HG03097 (cell line): Measurements from ENCODE around the gene YAP1.
"Not testable (repeated sequence)": the region's sequence is repeated elsewhere in the genome, so short reads cannot be mapped to it uniquely, and the experiment has no call there.

ENCODE experiments used
- ATAC-seq: cut with Tn5 transposase; IDR thresholded peaks from one replicate; pipeline ENCODE4 v1.9.1; 2021; ENCODE audit not compliant: unreplicated experiment, low FRiP score

The YAP1 gene

DNA sequence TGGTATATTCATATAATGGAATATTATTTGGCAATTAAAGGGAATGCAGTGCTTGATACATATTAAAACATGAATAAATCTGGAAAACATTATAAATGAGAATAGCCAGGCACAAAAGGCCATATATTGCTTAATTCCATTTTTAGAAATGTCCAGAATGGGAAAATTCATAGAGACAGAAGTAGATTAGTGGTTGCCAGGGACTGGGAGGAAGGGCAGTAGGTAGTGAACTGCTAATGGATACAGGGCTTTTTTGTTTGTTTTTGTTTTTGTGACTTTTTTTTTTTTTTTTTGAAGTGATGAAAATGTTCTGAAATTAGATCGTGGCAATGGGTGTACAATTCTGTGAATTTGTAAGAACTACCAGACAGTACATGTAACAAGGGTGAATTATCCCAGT lies 86.1 kb downstream of the YAP1 start:
- ATAC-seq = no peak

DNA sequence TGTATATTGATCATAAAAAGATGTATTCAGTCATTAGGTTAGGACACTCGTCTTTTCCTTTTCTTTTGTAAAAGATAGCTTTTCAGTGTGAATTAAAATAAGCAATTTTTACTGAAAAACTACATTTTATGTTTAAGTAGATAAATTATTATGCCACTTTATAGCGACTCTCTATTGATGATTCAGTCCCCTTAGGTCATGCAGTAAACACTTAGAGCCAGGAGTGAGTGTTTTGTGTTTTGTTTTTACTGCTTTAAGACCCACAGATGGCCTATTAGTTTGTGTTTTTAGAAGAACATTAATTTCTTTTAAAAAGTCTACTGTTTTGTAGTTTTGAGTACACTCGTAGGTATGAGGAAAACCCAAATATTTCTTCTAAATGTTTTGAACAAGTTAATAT lies 86.6 kb downstream of the YAP1 start:
- ATAC-seq = no peak

DNA sequence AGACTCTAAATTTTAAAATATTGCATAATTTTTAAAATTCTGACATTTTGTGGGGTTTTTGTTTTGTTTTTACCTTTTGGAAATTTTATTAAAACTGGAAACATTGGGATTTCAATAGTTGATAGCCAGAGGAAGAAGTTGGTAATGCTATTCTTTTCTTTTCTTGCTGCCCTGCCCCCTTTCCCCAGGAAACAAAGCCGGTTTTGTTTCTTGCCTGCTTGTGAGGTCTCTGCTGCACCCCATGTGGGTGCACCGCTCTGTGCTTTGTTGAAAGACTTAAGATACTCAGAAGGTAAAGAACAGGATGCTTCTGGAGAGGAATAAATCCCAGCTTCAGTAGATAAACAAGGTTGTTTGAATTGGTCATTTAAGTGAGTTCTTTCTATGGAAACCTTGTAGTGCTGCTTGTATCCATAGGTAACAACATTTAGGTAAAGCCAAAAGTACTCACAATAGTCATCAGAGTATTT lies 87.5 kb downstream of the YAP1 start:
- no peak for ATAC-seq

DNA sequence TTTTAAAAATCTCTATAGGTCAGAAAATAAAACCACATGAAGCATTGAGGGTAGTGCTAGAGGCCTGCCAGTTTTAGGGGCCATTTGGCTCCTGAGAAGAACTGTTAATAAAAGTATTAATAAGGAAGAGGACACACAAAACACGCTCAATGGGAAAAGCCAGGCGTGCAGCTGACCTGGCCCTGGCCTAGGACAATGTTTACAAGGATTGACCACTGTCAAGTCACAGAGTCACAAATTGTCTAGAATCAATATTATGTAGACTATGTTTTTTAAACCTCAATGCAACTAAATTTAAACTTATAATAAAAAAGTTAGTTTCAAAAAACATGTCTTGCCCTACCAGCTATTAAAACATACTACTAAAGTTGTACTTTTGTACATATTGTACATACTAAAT lies 89.4 kb downstream of the YAP1 start:
- ATAC-seq = no peak

DNA sequence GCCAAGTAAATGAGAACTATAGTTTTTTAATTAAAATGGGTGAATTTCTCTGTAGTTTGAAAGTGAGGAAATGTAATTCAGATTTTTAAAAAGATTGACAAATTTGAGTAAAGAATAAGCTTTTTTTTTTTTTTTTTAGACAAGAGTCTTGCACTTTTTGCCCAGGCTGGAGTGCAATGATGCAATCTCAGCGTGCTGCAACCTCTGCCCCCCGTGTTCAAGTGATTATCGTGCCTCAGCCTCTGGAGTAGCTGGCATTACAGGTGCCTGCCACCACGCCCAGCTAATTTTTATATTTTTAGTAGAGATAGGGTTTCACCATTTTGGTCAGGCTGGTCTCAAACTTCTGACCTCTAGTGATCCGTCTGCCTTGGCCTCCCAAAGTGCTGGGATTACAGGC lies 90.1 kb downstream of the YAP1 start:
- ATAC-seq = not testable (repeated sequence)

DNA sequence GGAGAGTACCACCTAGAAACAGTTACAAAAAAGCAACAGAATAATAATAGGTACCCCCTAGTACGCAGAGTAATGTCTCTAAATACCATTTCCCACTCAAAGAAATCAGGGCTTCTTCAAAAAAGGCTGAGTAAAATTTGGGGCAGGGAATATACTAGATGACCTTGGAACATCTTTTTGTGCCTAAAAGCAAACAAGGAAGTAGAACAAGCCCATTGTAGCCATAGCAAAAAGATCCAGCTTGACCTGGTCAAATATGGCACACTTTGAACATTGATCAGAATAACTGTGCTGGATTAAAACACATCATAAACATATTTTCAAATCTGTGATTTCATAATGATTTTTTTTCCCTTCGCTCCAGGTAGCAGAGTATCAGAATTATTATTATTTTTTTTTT lies 91.5 kb downstream of the YAP1 start:
- ATAC-seq = no peak

DNA sequence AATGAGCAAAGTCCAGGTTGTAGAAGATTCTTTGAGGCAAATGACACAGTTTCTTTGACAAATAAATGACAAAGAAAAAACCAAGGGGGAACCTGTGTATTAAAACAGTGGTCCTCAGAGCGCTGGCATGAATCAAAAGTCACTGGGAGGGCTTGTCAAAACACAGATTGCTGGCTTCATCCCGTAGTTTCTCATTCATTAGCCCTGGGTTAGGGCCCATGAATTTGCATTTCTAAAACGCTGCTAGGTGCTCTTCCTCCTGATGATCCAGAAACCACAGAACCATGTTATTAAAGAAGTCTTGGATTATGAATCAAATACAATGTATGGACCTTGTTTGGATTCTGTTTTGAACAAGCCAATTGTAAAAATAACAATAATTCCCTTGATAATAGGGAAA lies 92.7 kb downstream of the YAP1 start:
- no peak for ATAC-seq

DNA sequence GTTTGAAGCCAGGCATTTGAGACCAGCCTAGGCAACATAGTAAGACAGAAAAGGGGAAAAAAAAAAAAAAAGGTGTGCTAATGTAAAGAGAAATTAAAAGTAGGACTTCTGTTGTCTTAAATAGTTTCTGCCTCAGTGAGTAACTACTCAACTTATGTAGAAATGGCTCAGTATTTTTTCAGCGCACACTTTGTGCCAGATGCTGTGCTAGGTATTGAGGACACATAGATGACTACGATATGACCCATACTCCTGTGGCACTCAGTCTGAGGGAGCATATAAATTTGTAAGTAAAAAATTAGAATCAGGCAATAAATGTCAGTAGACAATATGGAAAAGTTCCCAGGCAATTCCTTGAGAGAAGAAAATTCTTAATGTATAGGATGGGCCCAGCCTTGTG lies 93.9 kb downstream of the YAP1 start:
- ATAC-seq = no peak

DNA sequence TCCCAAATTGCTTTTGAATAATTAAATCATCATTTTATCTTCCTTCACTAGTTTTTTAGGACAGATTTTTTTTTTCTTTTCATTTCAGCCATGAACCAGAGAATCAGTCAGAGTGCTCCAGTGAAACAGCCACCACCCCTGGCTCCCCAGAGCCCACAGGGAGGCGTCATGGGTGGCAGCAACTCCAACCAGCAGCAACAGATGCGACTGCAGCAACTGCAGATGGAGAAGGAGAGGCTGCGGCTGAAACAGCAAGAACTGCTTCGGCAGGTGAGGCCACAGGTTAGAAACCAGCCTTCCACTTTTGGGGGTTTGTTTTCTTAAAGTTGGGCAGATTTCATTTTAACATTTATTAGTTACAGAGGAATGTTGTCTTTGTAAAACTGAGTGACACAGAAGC lies 95.6 kb downstream of the YAP1 start:
- no peak for ATAC-seq

DNA sequence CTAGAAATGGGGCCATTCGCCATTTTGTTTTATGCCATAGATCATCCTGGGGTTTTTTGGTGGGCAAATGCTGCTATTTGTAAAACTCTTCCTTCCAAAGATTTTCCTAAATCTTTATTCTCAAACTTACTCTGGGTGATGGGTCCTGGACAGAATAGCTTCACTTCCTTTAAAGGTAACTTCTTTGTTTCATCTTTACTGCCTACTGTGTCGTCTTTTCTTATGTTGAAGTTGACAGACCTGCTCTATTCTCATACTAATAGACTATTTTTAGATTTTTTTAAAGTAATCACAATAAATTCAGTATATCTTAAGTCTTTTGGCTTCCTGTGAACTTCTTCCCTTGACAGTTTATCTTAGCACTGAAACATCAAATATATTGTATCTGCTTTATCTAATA lies 98.6 kb downstream of the YAP1 start:
- no peak for ATAC-seq

DNA sequence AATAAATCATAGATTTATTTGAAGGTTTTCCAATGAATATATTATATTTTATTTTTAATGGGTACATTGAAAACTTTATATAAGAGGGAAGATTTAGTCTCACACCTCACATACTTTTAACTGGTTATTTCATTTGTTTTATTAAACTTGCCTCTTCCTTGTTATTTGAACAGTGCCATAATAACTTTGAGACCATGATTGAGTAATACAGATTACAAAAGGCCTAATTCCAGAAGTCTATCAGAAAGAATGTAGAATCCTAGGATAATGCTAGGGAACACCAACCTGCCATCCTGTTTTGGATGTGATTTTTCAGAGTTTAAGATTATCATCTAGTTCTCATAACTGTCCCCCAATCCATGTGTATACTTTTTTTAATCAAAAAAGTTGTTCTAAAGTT lies 104.4 kb downstream of the YAP1 start:
- no peak for ATAC-seq

DNA sequence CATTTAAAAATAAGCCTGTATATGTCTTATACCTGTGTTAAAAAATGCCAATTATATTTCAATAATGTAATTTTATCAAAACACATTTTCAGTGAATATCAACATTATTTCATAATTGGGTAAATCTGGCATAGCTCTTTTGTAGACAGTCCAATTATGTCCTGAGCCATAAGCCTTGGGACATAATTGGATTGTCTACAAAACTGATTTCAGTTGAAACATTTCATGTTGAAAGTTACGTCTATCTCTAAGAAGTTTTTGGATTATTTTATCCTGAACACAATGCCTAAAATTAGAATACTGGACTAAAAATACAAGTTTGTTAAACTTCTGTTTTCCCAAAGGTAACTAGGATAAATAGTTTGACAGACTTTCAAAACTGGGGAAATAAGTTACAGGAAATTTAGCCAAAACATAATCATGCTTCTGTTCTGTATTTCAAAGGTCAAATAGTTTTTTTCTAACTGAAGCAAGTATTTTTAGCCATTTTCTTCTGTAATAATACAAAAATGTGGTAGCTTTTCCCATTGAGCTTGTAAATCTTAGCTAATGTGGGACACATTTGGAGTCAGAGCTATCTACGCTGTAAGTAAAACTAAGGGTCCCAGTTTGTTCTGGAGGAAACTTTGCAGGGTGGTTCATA lies 106.3 kb downstream of the YAP1 start:
- ATAC-seq = no peak

DNA sequence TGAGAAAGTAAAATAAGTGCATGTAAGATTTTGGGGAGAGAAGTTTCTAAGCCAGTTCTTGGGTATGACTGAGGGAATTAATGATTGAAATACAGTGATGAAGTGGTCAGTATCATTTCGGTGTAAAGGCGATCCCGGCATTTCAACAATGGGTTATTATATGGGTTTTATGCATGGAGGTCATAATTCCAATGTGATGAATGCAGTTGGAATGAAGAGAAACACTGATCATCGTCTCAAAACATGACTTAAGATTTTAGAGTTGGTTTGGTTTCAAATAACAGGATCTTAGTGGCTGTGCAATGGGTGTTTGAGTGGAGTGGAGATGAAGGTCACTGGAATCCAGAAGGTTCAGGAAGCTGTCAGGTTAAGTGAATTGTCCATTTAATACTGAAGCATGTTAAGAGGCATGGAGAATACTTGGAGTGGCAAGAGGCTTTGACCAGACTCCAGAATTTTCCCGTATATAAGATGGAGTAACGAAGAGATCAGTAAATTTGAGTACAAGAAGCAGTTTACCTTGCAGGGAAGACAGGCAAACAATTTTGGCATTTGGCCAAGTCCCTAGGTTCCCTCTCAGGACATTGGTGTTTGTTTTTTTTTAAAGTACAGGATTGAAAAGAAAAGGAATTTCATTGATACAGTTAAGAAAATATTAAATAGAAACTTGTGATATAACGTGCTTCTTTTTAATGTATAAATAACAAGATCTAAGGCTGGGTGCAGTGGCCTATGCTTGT lies 110.7 kb downstream of the YAP1 start:
- ATAC-seq = no peak

DNA sequence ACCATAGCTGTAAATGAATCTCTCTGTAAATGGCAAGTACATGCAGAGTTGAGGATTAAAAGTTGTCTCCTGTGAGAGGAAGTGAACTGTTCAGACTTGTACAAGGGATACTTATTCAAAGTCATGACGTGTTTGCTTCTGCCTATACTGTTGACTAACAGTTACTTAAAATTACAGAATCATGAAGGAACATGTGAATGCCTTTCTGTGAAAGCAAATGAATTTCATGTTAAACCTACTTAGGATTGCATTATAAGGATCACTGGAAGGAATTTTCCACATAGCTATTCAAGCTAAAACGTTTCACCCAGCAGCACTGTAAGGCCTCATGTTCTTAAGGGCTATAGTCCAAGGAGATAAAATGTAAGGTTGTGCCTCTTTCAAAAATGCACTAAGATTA lies 113.6 kb downstream of the YAP1 start:
- ATAC-seq = no peak

DNA sequence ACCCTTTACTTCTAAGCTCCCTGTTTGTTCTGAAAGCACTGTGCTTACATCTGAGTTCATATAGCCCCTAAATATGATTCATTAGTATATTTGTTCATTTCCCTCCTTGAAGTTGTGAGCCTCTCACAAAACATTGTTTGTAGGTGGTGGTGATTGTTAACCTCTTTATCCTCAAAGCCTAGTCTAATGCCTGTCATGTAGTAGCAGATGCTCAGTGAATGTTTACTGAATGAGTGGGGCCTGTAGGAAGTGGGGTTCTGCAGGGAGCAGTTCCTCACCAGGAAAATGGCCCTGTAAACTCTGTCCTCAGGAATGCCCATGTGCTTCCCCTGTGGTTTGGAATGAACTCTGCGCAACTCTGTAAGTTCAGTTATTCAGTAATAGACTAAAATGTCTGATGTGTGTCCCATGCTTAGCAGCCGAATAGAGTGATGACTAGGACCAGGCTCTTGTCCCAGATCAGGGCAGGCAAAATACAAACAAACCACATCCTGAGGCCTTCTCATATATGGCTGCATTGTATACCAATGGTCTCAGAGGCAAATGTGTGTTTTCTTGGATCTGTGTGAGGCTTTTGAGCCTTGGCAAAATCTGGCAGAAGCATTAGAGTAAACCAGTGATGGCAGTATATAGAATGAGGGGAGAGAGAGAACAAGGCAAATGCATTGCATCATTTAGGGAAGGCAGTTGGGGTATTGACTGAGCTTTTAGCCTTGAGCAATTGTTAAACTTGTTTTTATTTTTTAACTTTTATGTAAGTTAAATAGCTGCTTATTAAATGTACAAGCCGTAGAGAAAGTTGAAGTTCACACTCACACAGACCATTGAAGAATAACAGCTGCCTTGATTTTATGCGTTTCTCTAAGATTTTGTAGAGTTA lies 115.7 kb downstream of the YAP1 start:
- ATAC-seq = no peak

DNA sequence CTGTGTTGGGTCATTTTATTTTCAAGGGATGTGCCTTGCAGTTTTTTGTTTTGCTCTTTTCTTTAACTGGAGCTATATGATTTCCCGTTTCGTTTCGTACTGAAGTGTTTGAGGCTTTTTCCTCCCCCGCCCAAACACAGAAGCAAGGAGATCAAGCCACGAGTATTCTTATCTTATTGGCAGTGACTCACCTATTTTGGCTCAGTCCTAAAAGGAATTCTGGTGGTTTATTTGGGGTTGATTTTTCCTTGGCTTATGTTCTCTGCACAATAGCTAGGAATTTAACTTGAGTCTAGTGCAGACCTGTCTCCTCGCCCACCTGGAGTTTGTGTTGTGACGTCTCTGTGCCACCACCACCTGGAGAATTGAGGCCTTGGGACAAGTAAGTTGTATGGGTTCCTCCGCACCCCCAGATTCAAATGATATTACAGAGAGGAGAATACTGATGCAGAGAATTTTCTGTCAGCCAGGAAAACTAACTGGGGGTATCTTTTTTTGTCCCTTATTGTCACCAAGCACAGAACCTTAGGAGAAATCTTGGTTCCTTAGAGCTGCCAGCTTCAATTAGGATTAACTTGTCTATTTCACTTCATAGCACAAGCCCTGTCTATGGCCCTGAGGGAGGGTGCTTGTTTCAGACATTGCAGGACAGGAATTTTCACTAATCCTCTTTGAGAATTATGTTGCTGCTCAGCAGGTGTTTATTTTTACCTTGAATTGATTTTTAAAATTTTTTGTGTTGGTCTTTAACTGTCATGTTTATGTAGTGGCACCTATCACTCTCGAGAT lies 116.6 kb downstream of the YAP1 start:
- ATAC-seq = no peak

DNA sequence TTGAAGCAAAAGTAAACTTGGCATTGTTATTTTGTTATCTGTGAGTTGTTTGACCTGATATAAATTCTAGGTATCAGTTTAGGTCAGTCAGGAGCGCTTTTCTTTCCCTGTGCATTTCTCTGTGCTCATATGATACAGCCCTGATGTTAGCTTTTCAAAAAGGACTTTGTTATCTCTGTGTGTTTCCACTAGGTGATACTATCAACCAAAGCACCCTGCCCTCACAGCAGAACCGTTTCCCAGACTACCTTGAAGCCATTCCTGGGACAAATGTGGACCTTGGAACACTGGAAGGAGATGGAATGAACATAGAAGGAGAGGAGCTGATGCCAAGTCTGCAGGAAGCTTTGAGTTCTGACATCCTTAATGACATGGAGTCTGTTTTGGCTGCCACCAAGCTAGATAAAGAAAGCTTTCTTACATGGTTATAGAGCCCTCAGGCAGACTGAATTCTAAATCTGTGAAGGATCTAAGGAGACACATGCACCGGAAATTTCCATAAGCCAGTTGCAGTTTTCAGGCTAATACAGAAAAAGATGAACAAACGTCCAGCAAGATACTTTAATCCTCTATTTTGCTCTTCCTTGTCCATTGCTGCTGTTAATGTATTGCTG lies 119.4 kb downstream of the YAP1 start:
- ATAC-seq = no peak

DNA sequence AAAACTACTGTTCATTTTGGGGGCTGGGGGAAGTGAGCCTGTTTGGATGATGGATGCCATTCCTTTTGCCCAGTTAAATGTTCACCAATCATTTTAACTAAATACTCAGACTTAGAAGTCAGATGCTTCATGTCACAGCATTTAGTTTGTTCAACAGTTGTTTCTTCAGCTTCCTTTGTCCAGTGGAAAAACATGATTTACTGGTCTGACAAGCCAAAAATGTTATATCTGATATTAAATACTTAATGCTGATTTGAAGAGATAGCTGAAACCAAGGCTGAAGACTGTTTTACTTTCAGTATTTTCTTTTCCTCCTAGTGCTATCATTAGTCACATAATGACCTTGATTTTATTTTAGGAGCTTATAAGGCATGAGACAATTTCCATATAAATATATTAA lies 119.9 kb downstream of the YAP1 start:
- ATAC-seq = no peak

DNA sequence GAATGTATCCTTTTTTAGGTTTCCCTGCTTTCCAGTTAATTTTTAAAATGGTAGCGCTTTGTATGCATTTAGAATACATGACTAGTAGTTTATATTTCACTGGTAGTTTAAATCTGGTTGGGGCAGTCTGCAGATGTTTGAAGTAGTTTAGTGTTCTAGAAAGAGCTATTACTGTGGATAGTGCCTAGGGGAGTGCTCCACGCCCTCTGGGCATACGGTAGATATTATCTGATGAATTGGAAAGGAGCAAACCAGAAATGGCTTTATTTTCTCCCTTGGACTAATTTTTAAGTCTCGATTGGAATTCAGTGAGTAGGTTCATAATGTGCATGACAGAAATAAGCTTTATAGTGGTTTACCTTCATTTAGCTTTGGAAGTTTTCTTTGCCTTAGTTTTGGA lies 120.7 kb downstream of the YAP1 start:
- ATAC-seq = no peak

DNA sequence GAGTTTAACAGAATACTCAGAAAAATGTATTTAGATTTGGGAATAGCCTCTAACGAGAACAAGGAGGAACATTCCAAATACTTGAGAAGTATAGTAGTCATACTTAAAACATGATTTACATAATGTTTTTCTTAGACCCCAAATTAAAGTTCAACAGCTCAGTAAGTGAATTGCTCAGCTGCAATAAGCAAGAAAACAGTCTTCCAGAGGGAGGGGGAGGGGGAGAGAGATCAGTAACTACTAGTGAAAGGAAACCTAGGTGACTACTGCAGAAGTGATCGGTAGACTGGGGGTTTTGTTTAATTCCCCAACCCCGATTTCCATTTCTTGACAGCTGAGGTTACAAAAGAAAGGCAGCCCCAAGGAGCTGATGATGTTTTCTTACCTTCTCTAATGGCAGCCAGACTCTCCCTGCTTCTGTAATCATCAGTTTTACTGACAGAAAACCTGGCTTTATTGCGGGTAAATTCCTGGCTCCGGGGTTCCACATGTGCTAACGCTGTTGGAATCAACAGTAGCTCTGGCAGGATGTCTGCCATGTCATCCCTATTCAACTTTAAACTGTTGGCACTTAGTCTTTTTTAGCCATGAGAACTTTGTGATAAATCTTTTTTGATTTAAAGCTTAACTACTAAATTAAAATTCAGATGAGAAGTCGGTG lies 124.7 kb downstream of the YAP1 start:
- no peak for ATAC-seq
